Mesenchymal stem cell (in vitro differentiated cells and primary cell): ENCODE results near the gene TRIM3.

Experiments used
- DNase-seq: peaks from one replicate; pipeline ENCODE4 v3.0.0-alpha.2; 2013
- H2AFZ ChIP-seq: one replicate; pipeline ENCODE4 v1.6.1; 2013; ENCODE audit warnings: low read depth, mild to moderate bottlenecking, control low read depth, inconsistent platforms, low read length, moderate library complexity
- H2AK5ac ChIP-seq: 2 replicates; pipeline ENCODE4 v1.6.1; 2013; ENCODE audit warnings: low read length, moderate library complexity, mild to moderate bottlenecking, inconsistent platforms; ENCODE audit not compliant: severe bottlenecking
- H2BK120ac ChIP-seq: one replicate; pipeline ENCODE4 v1.6.1; 2013; ENCODE audit warnings: low read depth, mild to moderate bottlenecking, inconsistent platforms, low read length, moderate library complexity
- H2BK12ac ChIP-seq, 2 experiments: one replicate each; pipeline ENCODE4 v1.6.1; 2013; ENCODE audit warnings: inconsistent platforms in 2 of 2, low read length in 2 of 2, mild to moderate bottlenecking in 2 of 2, moderate library complexity in 2 of 2, control low read depth in 1 of 2
- H2BK15ac ChIP-seq: one replicate; pipeline ENCODE4 v1.6.1; 2013; ENCODE audit warnings: mild to moderate bottlenecking, low read depth, inconsistent platforms; ENCODE audit not compliant: poor library complexity, severe bottlenecking
- H2BK5ac ChIP-seq: 2 replicates; pipeline ENCODE4 v1.6.1; 2013; ENCODE audit warnings: low read depth, mild to moderate bottlenecking, low read length, control low read depth, inconsistent platforms; ENCODE audit not compliant: poor library complexity, severe bottlenecking
- H3K14ac ChIP-seq, 2 experiments: one replicate each; pipeline ENCODE4 v1.6.1; 2013; ENCODE audit warnings: inconsistent platforms in 2 of 2, low read length in 2 of 2, control low read depth in 1 of 2, mild to moderate bottlenecking in 1 of 2, moderate library complexity in 1 of 2
- H3K18ac ChIP-seq, 2 experiments: one replicate each; pipeline ENCODE4 v1.6.1; 2013; ENCODE audit warnings: inconsistent platforms in 2 of 2, low read length in 2 of 2, control low read depth in 1 of 2, low read depth in 1 of 2, mild to moderate bottlenecking in 1 of 2
- H3K23ac ChIP-seq, 2 experiments: one replicate each; pipeline ENCODE4 v1.6.1; 2013; ENCODE audit warnings: inconsistent platforms in 2 of 2, low read length in 2 of 2, mild to moderate bottlenecking in 2 of 2, moderate library complexity in 2 of 2, control low read depth in 1 of 2
- H3K27ac ChIP-seq: 2 replicates; pipeline ENCODE4 v1.5.1; 2013; ENCODE audit warnings: mild to moderate bottlenecking, moderate library complexity, low read length, control low read depth, inconsistent platforms; ENCODE audit not compliant: poor library complexity, severe bottlenecking
- H3K27me3 ChIP-seq, 2 experiments: 2 replicates each; pipeline versions ENCODE4 v1.6.1 to v1.7.0; 2013; ENCODE audit warnings: low read length in 2 of 2, mild to moderate bottlenecking in 2 of 2, moderate library complexity in 2 of 2, control low read depth in 1 of 2, inconsistent platforms in 1 of 2; ENCODE audit not compliant: control insufficient read depth in 1 of 2, insufficient read depth in 1 of 2
- H3K36me3 ChIP-seq, 2 experiments: 2 replicates each; pipeline versions ENCODE4 v1.6.1 to v1.7.0; 2013; ENCODE audit warnings: low read length in 2 of 2, control low read depth in 1 of 2, inconsistent platforms in 1 of 2, low read depth in 1 of 2, mild to moderate bottlenecking in 1 of 2; ENCODE audit not compliant: insufficient read depth in 2 of 2, control insufficient read depth in 1 of 2
- H3K4ac ChIP-seq, 2 experiments: one replicate each; pipeline ENCODE4 v1.6.1; 2013; ENCODE audit warnings: inconsistent platforms in 2 of 2, low read length in 2 of 2, mild to moderate bottlenecking in 2 of 2, moderate library complexity in 2 of 2, control low read depth in 1 of 2, low read depth in 1 of 2
- H3K4me1 ChIP-seq: 2 replicates; pipeline ENCODE4 v1.6.1; 2013; ENCODE audit warnings: low read depth, low read length, control low read depth; ENCODE audit not compliant: control insufficient read depth, insufficient read depth
- H3K4me2 ChIP-seq: 2 replicates; pipeline ENCODE4 v1.6.1; 2013; ENCODE audit warnings: low read length, mild to moderate bottlenecking, inconsistent platforms; ENCODE audit not compliant: poor library complexity, severe bottlenecking
- H3K4me3 ChIP-seq, 2 experiments: 2 replicates each; pipeline versions ENCODE4 v1.5.1 to v1.7.0; 2013; ENCODE audit warnings: low read length in 2 of 2, mild to moderate bottlenecking in 2 of 2, control low read depth in 1 of 2, low read depth in 1 of 2; ENCODE audit not compliant: insufficient read depth in 1 of 2
- H3K79me1 ChIP-seq: replicated peaks from 2 replicates; pipeline ENCODE4 v1.6.1; 2013; ENCODE audit warnings: mild to moderate bottlenecking, control low read depth, low read length, inconsistent platforms; ENCODE audit not compliant: poor library complexity, severe bottlenecking
- H3K9ac ChIP-seq: 2 replicates; pipeline ENCODE4 v1.7.0; 2013; ENCODE audit warnings: mild to moderate bottlenecking, low read length, moderate library complexity
- H3K9me3 ChIP-seq: 2 replicates; pipeline ENCODE4 v1.7.0; 2013; ENCODE audit warnings: mild to moderate bottlenecking, low read length; ENCODE audit not compliant: control insufficient read depth
- H4K8ac ChIP-seq: one replicate; pipeline ENCODE4 v1.6.1; 2013; ENCODE audit warnings: inconsistent platforms, mild to moderate bottlenecking, low read length, moderate library complexity
- H4K91ac ChIP-seq: one replicate; pipeline ENCODE4 v1.6.1; 2013; ENCODE audit warnings: mild to moderate bottlenecking, low read length, inconsistent platforms
- whole genome bisulfite sequencing: methylation state at CpG from one replicate; pipeline ENCODE4 v1.1.7; 2013; ENCODE audit warnings: mixed read lengths; 5-methylcytosine and 5-hydroxymethylcytosine counted together

The TRIM3 gene

DNA sequence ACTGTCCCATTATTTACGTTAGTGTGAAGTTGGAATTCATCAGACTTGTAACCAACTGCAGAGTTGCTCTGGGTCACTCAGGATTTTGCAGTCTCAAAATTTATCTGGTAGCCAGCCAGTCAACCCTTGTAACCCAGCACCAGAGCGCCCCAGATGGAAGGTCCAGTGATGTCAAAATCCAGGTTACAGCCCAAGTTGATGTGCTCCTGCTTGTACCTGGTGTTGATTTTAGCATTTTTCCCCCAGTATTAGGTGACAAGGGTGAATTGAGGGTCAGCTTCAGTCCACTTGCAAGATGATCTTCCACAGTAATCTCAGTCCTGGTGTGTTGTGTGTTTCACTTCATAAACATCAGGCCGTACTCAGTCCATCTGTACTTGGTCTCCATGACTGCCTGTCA, 15.1 kb upstream of the TRIM3 start:
- Histone ChIP-seq H3K36me3 (peaks cover 0 to 95% of the 10 kb centered on the region in 2 experiments), H3K14ac (no peak overlapping the region), H2BK12ac (no peak overlapping the region), H2AK5ac (no peak overlapping the region), H3K18ac (no peak overlapping the region), H3K4me1 (no peaks in the 10 kb centered on the region), H3K9me3 (no peaks in the 10 kb centered on the region), H3K4me2 (no peak overlapping the region), H2BK15ac (no peak overlapping the region), H4K8ac (no peak overlapping the region), H3K23ac (no peak overlapping the region), H3K27ac (no peak overlapping the region), H2AFZ (no peak overlapping the region), H2BK120ac (no peak overlapping the region), H3K4me3 (no peak overlapping the region), H3K9ac (no peak overlapping the region), H4K91ac (no peak overlapping the region), H3K27me3 (no peaks in the 10 kb centered on the region), H3K4ac (no peak overlapping the region), H3K79me1 (peaks cover 27% of the 10 kb centered on the region), H2BK5ac (no peak overlapping the region)
- WGBS: 96% methylated on average over 3 of the region's 3 CpGs
- no peak for DNase-seq

GRCh38 chr11:6488342-6488741, 14.6 kb upstream of the TRIM3 start:
- Histone ChIP-seq H4K8ac (no peak overlapping the region), H2BK5ac (no peak overlapping the region), H3K79me1 (peaks cover 28% of the 10 kb centered on the region), H2BK120ac (no peak overlapping the region), H3K9me3 (no peaks in the 10 kb centered on the region), H2AK5ac (no peak overlapping the region), H3K4me2 (no peak overlapping the region), H3K18ac (no peak overlapping the region), H3K4me3 (no peak overlapping the region), H2BK15ac (no peak overlapping the region), H3K4me1 (no peaks in the 10 kb centered on the region), H3K36me3 (peaks cover 0 to 95% of the 10 kb centered on the region in 2 experiments), H3K27ac (no peak overlapping the region), H2BK12ac (no peak overlapping the region), H3K14ac (no peak overlapping the region), H3K9ac (no peak overlapping the region), H2AFZ (no peak overlapping the region), H3K27me3 (no peaks in the 10 kb centered on the region), H4K91ac (no peak overlapping the region), H3K23ac (no peak overlapping the region), H3K4ac (no peak overlapping the region)
- WGBS: 90% methylated on average over 5 of the region's 6 CpGs
- DNase-seq: no peak

DNA sequence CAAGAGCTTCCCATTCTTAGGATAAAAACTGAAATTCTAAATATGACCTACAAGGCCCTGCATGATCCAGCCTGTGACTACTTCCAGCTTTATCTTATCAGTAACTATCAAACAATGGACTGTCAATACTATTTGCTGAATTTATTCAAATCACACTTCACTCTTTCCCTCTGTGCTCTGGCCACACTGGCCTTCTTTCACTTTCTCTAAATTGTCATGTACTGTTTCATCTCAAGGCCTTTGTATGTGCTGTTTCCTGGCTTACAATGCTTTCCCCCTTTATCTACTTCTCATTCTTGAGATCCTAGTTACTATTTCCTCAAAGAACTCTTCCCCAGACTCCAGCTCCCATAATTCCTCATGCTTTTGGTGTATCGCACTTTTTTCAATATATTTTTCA, 13.2 kb upstream of the TRIM3 start:
- no peak overlapping the region for H2AK5ac ChIP-seq
- H3K23ac ChIP-seq: no peak overlapping the region
- H4K8ac ChIP-seq: no peak overlapping the region
- WGBS: no CpG with 5 or more reads among the region's 1 CpG
- H3K9ac ChIP-seq: no peak overlapping the region
- H3K79me1 ChIP-seq: peaks cover 28% of the 10 kb centered on the region
- DNase-seq: no peak
- peaks cover 2 to 93% of the 10 kb centered on the region in 2 experiments for H3K36me3 ChIP-seq
- no peak overlapping the region for H2BK120ac ChIP-seq
- H2BK15ac ChIP-seq: no peak overlapping the region
- H2AFZ ChIP-seq: no peak overlapping the region
- H3K4ac ChIP-seq: no peak overlapping the region
- H4K91ac ChIP-seq: no peak overlapping the region
- H3K27me3 ChIP-seq: no peaks in the 10 kb centered on the region
- no peak overlapping the region for H2BK5ac ChIP-seq
- H3K9me3 ChIP-seq: no peaks in the 10 kb centered on the region
- H3K27ac ChIP-seq: no peak overlapping the region
- no peak overlapping the region for H2BK12ac ChIP-seq
- H3K4me2 ChIP-seq: no peak overlapping the region
- H3K18ac ChIP-seq: no peak overlapping the region
- H3K4me3 ChIP-seq: no peak overlapping the region
- no peak overlapping the region for H3K14ac ChIP-seq
- H3K4me1 ChIP-seq: peaks cover 2% of the 10 kb centered on the region

DNA sequence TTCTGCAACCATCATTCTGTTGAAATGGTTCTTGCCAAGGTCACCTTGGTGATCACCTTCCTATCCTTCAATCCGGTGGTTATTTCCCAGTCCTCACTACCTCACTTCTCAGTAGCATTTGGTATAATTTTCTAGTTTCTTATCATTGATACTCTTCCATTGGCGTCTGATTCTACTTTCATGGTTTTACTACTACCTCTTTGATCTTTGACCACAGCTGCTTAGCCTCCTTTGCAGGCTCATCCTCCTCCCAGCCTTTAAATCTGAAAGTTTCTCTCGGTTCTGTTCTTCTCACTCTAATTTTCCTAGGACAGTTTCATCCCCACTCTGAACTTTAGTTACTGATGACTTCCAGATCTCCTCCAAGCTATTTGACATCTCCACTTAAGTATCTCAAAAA, 12.5 kb upstream of the TRIM3 start:
- Histone ChIP-seq H2BK5ac (no peak overlapping the region), H3K4me3 (no peak overlapping the region), H3K9ac (no peak overlapping the region), H2AK5ac (no peak overlapping the region), H3K14ac (no peak overlapping the region), H4K91ac (no peak overlapping the region), H3K9me3 (no peaks in the 10 kb centered on the region), H3K23ac (no peak overlapping the region), H2BK12ac (no peak overlapping the region), H3K4ac (no peak overlapping the region), H2BK120ac (no peak overlapping the region), H3K27me3 (no peaks in the 10 kb centered on the region), H2AFZ (no peak overlapping the region), H4K8ac (no peak overlapping the region), H3K79me1 (peaks cover 28% of the 10 kb centered on the region), H3K4me1 (peaks cover 5% of the 10 kb centered on the region), H3K4me2 (no peak overlapping the region), H3K18ac (no peak overlapping the region), H3K36me3 (peaks cover 4 to 88% of the 10 kb centered on the region in 2 experiments), H3K27ac (no peak overlapping the region), H2BK15ac (no peak overlapping the region)
- WGBS: 68% methylated on average over 3 of the region's 3 CpGs
- no peak for DNase-seq
